ENCODE measurements around the gene IGSF9B. TPM values are rescaled to one million over a fixed set of nuclear protein-coding genes. Genes with fewer than 3 reads are reported as not detected.

IGSF9B gene
- total RNA-seq, 1 experiment from 2014 or later = 2.2 TPM

DNA sequence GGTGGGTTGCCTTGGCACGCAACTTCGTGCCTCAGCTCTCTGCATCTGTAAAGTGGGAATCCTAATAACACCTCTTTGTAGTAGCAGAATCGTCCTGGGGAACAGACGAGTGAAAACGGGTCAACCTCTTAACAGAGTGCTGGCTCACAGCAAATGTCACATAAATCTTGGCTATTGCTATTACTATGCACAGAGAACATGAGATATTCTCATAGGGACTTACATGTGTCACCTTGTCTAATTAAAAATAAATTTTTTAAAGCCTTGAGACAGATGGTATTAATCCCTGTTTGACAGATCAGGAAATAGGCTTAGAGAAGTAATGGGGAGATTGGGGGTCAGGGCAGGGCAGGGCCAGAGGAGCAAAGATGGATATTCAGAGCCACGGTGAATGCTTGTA is 44.3 kb upstream of the IGSF9B start:
- Histone ChIP-seq H3K36me3 (ENCODE audit: control insufficient read depth, insufficient read depth, low read length) (no peaks in the 10 kb centered on the region), H3K27ac (ENCODE audit: low read length) (no peak overlapping the region), H3K9me3 (ENCODE audit: control insufficient read depth, insufficient read depth, low read depth, low read length) (no peaks in the 10 kb centered on the region), H3K4me1 (ENCODE audit: control insufficient read depth, insufficient read depth, low read length) (no peaks in the 10 kb centered on the region), H3K27me3 (ENCODE audit: control insufficient read depth, insufficient read depth, low read length) (peaks cover 2% of the 10 kb centered on the region; the same call in 1 of the 2 replicates), H3K4me3 (ENCODE audit: low read depth in 2 of 2, low read length in 2 of 2) (no peak overlapping the region)
- ATAC-seq (no peak), DNase-seq (ENCODE audit: low read depth, low spot score) (no peak)
- ChIA-PET POLR2A (no interaction called here), CTCF (no interaction called here)
- intact Hi-C loops (cut with micrococcal nuclease; ENCODE audit: unreplicated experiment) = no loop called here
- no TSS peak for BruUV-seq (replicated peaks)
- in situ Hi-C loops (cut with HindIII; ENCODE audit: low pct_unique_long_range_greater_than_20kb, low sequenced_read_pairs) = no loop called here
- TF ChIP-seq TCF7L2 (IDR thresholded peaks at IDR 0.05; ENCODE audit: low read depth, low read length) (no peak), POLR2AphosphoS5 (IDR thresholded peaks at IDR 0.05; ENCODE audit: low read depth, low read length) (no peak), SIN3A (IDR thresholded peaks at IDR 0.05; ENCODE audit: borderline replicate concordance, insufficient read depth, low read depth, low read length) (no peak)
- TF ChIP-seq, protein P1, sequence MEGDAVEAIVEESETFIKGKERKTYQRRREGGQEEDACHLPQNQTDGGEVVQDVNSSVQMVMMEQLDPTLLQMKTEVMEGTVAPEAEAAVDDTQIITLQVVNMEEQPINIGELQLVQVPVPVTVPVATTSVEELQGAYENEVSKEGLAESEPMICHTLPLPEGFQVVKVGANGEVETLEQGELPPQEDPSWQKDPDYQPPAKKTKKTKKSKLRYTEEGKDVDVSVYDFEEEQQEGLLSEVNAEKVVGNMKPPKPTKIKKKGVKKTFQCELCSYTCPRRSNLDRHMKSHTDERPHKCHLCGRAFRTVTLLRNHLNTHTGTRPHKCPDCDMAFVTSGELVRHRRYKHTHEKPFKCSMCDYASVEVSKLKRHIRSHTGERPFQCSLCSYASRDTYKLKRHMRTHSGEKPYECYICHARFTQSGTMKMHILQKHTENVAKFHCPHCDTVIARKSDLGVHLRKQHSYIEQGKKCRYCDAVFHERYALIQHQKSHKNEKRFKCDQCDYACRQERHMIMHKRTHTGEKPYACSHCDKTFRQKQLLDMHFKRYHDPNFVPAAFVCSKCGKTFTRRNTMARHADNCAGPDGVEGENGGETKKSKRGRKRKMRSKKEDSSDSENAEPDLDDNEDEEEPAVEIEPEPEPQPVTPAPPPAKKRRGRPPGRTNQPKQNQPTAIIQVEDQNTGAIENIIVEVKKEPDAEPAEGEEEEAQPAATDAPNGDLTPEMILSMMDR (IDR thresholded peaks at IDR 0.05) = no peak
- TF ChIP-seq, protein P2, sequence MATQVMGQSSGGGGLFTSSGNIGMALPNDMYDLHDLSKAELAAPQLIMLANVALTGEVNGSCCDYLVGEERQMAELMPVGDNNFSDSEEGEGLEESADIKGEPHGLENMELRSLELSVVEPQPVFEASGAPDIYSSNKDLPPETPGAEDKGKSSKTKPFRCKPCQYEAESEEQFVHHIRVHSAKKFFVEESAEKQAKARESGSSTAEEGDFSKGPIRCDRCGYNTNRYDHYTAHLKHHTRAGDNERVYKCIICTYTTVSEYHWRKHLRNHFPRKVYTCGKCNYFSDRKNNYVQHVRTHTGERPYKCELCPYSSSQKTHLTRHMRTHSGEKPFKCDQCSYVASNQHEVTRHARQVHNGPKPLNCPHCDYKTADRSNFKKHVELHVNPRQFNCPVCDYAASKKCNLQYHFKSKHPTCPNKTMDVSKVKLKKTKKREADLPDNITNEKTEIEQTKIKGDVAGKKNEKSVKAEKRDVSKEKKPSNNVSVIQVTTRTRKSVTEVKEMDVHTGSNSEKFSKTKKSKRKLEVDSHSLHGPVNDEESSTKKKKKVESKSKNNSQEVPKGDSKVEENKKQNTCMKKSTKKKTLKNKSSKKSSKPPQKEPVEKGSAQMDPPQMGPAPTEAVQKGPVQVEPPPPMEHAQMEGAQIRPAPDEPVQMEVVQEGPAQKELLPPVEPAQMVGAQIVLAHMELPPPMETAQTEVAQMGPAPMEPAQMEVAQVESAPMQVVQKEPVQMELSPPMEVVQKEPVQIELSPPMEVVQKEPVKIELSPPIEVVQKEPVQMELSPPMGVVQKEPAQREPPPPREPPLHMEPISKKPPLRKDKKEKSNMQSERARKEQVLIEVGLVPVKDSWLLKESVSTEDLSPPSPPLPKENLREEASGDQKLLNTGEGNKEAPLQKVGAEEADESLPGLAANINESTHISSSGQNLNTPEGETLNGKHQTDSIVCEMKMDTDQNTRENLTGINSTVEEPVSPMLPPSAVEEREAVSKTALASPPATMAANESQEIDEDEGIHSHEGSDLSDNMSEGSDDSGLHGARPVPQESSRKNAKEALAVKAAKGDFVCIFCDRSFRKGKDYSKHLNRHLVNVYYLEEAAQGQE (IDR thresholded peaks at IDR 0.05; ENCODE audit: insufficient read depth in 1 of 2, low read depth in 2 of 2, low read length in 1 of 2) = no peak

- no peak overlapping the region for H3K27ac ChIP-seq (ENCODE audit: low read length)
- H3K27me3 ChIP-seq (ENCODE audit: control insufficient read depth, insufficient read depth, low read length) = peaks cover 2% of the 10 kb centered on the region; the same call in 1 of the 2 replicates
- ChIA-PET CTCF (no interaction called here), POLR2A (no interaction called here)
- ATAC-seq = 0 out of 2 replicates have a peak, but pooled peaks have one; percentile 37
- H3K4me3 ChIP-seq (ENCODE audit: low read depth in 2 of 2, low read length in 2 of 2) = no peak overlapping the region
- in situ Hi-C loops (cut with HindIII; ENCODE audit: low pct_unique_long_range_greater_than_20kb, low sequenced_read_pairs) (no loop called here), intact Hi-C loops (cut with micrococcal nuclease; ENCODE audit: unreplicated experiment) (no loop called here)
- no peaks in the 10 kb centered on the region for H3K9me3 ChIP-seq (ENCODE audit: control insufficient read depth, insufficient read depth, low read depth, low read length)
- no peak for DNase-seq (ENCODE audit: low read depth, low spot score)
- TF ChIP-seq SIN3A (IDR thresholded peaks at IDR 0.05; ENCODE audit: borderline replicate concordance, insufficient read depth, low read depth, low read length) (no peak), TCF7L2 (IDR thresholded peaks at IDR 0.05; ENCODE audit: low read depth, low read length) (no peak), POLR2AphosphoS5 (IDR thresholded peaks at IDR 0.05; ENCODE audit: low read depth, low read length) (no peak)
- TF ChIP-seq, protein P1 (IDR thresholded peaks at IDR 0.05) = no peak
- TF ChIP-seq, protein P2 (IDR thresholded peaks at IDR 0.05; ENCODE audit: insufficient read depth in 1 of 2, low read depth in 2 of 2, low read length in 1 of 2) = no peak
- no TSS peak for BruUV-seq (replicated peaks)
- no peaks in the 10 kb centered on the region for H3K4me1 ChIP-seq (ENCODE audit: control insufficient read depth, insufficient read depth, low read length)
- H3K36me3 ChIP-seq (ENCODE audit: control insufficient read depth, insufficient read depth, low read length) = no peaks in the 10 kb centered on the region
Observed at GRCh38 chr11:133999355-133999754, 42.6 kb upstream of the IGSF9B start.

Measured in Panc1 (cell line).